NCI-H1105 (cell line): ENCODE data around the gene LYRM4.
"Not testable (repeated sequence)": the region's sequence is repeated elsewhere in the genome, so short reads cannot be mapped to it uniquely, and the experiment has no call there.

Experiments used
- DNase-seq: peaks from one replicate; lab custom pipeline; 2025; lab: John Stamatoyannopoulos, UW

The LYRM4 gene

GRCh38 chr6:5121956-5122355 lies 138.8 kb downstream of the LYRM4 start:
- DNase-seq = no peak

GRCh38 chr6:5121479-5121878 lies 139.3 kb downstream of the LYRM4 start:
- no peak for DNase-seq

GRCh38 chr6:5120543-5120942 lies 140.2 kb downstream of the LYRM4 start:
- DNase-seq = not testable (repeated sequence)

- no peak for DNase-seq
Observed at GRCh38 chr6:5120011-5120410, 140.7 kb downstream of the LYRM4 start.

- no peak for DNase-seq
Observed at GRCh38 chr6:5119090-5119951, 141.4 kb downstream of the LYRM4 start.

GRCh38 chr6:5116243-5116991 lies 144.3 kb downstream of the LYRM4 start:
- DNase-seq = no peak

- no peak for DNase-seq
Observed at GRCh38 chr6:5115168-5115567, 145.6 kb downstream of the LYRM4 start.

- no peak for DNase-seq
Observed at GRCh38 chr6:5113096-5113495, 147.7 kb downstream of the LYRM4 start.

- no peak for DNase-seq
Observed at GRCh38 chr6:5112066-5112799, 148.5 kb downstream of the LYRM4 start.

GRCh38 chr6:5111626-5112025 lies 149.1 kb downstream of the LYRM4 start:
- no peak for DNase-seq

GRCh38 chr6:5110246-5110645 lies 150.5 kb downstream of the LYRM4 start:
- no peak for DNase-seq

- no peak for DNase-seq
Observed at GRCh38 chr6:5109436-5109835, 151.3 kb downstream of the LYRM4 start.

GRCh38 chr6:5108536-5109150 lies 152.1 kb downstream of the LYRM4 start:
- DNase-seq = no peak

GRCh38 chr6:5108068-5108467 lies 152.7 kb downstream of the LYRM4 start:
- DNase-seq = no peak

GRCh38 chr6:5107341-5107740 lies 153.4 kb downstream of the LYRM4 start:
- DNase-seq = no peak

- no peak for DNase-seq
Observed at GRCh38 chr6:5105146-5105545, 155.6 kb downstream of the LYRM4 start.

- DNase-seq = no peak
Observed at GRCh38 chr6:5104667-5105066, 156.1 kb downstream of the LYRM4 start.

- DNase-seq = no peak
Observed at GRCh38 chr6:5103250-5103649, 157.5 kb downstream of the LYRM4 start.

GRCh38 chr6:5102267-5102970 lies 158.3 kb downstream of the LYRM4 start:
- DNase-seq = no peak

- DNase-seq = no peak
Observed at GRCh38 chr6:5100806-5101205, 159.9 kb downstream of the LYRM4 start.

- DNase-seq = no peak
Observed at GRCh38 chr6:5099537-5099936, 161.2 kb downstream of the LYRM4 start.
